Muscle layer of colon (tissue), 2 donors: Measurements from ENCODE around the gene EDN2.
A peak's percentile ranks its signal among the peaks of the same experiment; 100 is the strongest.

Experiments
- H3K27ac ChIP-seq: one replicate; pipeline ENCODE4 v1.7.0; 2013; ENCODE audit warnings: low read depth, mild to moderate bottlenecking, low read length, moderate library complexity
- H3K27me3 ChIP-seq, 2 donors: one replicate each; pipeline ENCODE4 v1.7.0; 2013; ENCODE audit warnings: low read length in 2 of 2, mild to moderate bottlenecking in 2 of 2; ENCODE audit not compliant: insufficient read depth in 2 of 2, control insufficient read depth in 1 of 2
- H3K36me3 ChIP-seq: one replicate; pipeline ENCODE4 v1.7.0; 2013; ENCODE audit warnings: mild to moderate bottlenecking, low read length; ENCODE audit not compliant: insufficient read depth
- H3K4me1 ChIP-seq: one replicate; pipeline ENCODE4 v1.7.0; 2013; ENCODE audit warnings: mild to moderate bottlenecking, low read length; ENCODE audit not compliant: insufficient read depth
- H3K4me3 ChIP-seq, 2 donors: one replicate each; pipeline ENCODE4 v1.7.0; 2013; ENCODE audit warnings: low read length in 2 of 2, low read depth in 1 of 2, mild to moderate bottlenecking in 1 of 2, moderate library complexity in 1 of 2
- H3K9ac ChIP-seq: one replicate; pipeline ENCODE4 v1.7.0; 2013; ENCODE audit warnings: low read length
- H3K9me3 ChIP-seq: one replicate; pipeline ENCODE4 v1.7.0; 2013; ENCODE audit warnings: mild to moderate bottlenecking, low read length
- donor health status: abdominal sarcoma.
- donor health status: Adenocarcinoma of cecum.

EDN2 gene

GRCh38 chr1:41486371-41487125 is 2.1 kb upstream of the EDN2 start:
- Histone ChIP-seq H3K4me3 (no peak overlapping the region), H3K27ac (no peak overlapping the region), H3K4me1 (peaks cover 60% of the 10 kb centered on the region), H3K9ac (no peak overlapping the region), H3K36me3 (no peaks in the 10 kb centered on the region), H3K9me3 (no peaks in the 10 kb centered on the region), H3K27me3 (no peaks in the 10 kb centered on the region)

GRCh38 chr1:41486053-41486370 is 1.5 kb upstream of the EDN2 start:
- no peaks in the 10 kb centered on the region for H3K27me3 ChIP-seq
- peaks cover 60% of the 10 kb centered on the region for H3K4me1 ChIP-seq
- no peaks in the 10 kb centered on the region for H3K9me3 ChIP-seq
- no peak overlapping the region for H3K27ac ChIP-seq
- no peaks in the 10 kb centered on the region for H3K36me3 ChIP-seq
- H3K4me3 ChIP-seq: no peak overlapping the region
- H3K9ac ChIP-seq: no peak overlapping the region

GRCh38 chr1:41485605-41486004 is 1.1 kb upstream of the EDN2 start:
- H3K4me1 ChIP-seq: peaks cover 60% of the 10 kb centered on the region
- H3K9ac ChIP-seq: no peak overlapping the region
- H3K36me3 ChIP-seq: no peaks in the 10 kb centered on the region
- no peak overlapping the region for H3K4me3 ChIP-seq
- no peak overlapping the region for H3K27ac ChIP-seq
- no peaks in the 10 kb centered on the region for H3K9me3 ChIP-seq
- no peaks in the 10 kb centered on the region for H3K27me3 ChIP-seq

- Histone ChIP-seq H3K36me3 (no peaks in the 10 kb centered on the region), H3K9ac (no peak overlapping the region), H3K9me3 (no peaks in the 10 kb centered on the region), H3K27me3 (no peaks in the 10 kb centered on the region), H3K4me1 (peaks cover 65% of the 10 kb centered on the region), H3K27ac (peak overlapping the region; percentile 60), H3K4me3 (no peak overlapping the region)
Observed at GRCh38 chr1:41483960-41484401, 502 bp downstream of the EDN2 start.

- Histone ChIP-seq H3K36me3 (no peaks in the 10 kb centered on the region), H3K27ac (peak overlapping the region; percentile 24), H3K4me3 (no peak overlapping the region), H3K4me1 (peaks cover 73% of the 10 kb centered on the region), H3K9me3 (no peaks in the 10 kb centered on the region), H3K27me3 (no peaks in the 10 kb centered on the region), H3K9ac (no peak overlapping the region)
Observed at GRCh38 chr1:41483001-41483850, 1.3 kb downstream of the EDN2 start.

GRCh38 chr1:41482001-41482765 is 2.3 kb downstream of the EDN2 start:
- Histone ChIP-seq H3K27ac (peak overlapping the region; percentile 24), H3K27me3 (no peaks in the 10 kb centered on the region), H3K9ac (no peak overlapping the region), H3K36me3 (no peaks in the 10 kb centered on the region), H3K4me1 (peaks cover 68% of the 10 kb centered on the region), H3K9me3 (no peaks in the 10 kb centered on the region), H3K4me3 (no peak overlapping the region)

- H3K4me3 ChIP-seq: no peak overlapping the region
- H3K4me1 ChIP-seq: peaks cover 58% of the 10 kb centered on the region
- no peaks in the 10 kb centered on the region for H3K27me3 ChIP-seq
- no peaks in the 10 kb centered on the region for H3K36me3 ChIP-seq
- H3K27ac ChIP-seq: no peak overlapping the region
- no peaks in the 10 kb centered on the region for H3K9me3 ChIP-seq
- no peak overlapping the region for H3K9ac ChIP-seq
Observed at GRCh38 chr1:41481109-41481775, 3.2 kb downstream of the EDN2 start.

GRCh38 chr1:41480204-41481108 is 4.0 kb downstream of the EDN2 start:
- H3K4me1 ChIP-seq: peaks cover 57% of the 10 kb centered on the region
- H3K4me3 ChIP-seq: no peak overlapping the region
- H3K9ac ChIP-seq: no peak overlapping the region
- peak overlapping the region; percentile 53 for H3K27ac ChIP-seq
- no peaks in the 10 kb centered on the region for H3K9me3 ChIP-seq
- no peaks in the 10 kb centered on the region for H3K27me3 ChIP-seq
- H3K36me3 ChIP-seq: no peaks in the 10 kb centered on the region

- Histone ChIP-seq H3K9ac (no peak overlapping the region), H3K4me1 (peaks cover 57% of the 10 kb centered on the region), H3K27me3 (no peaks in the 10 kb centered on the region), H3K27ac (peak overlapping the region; percentile 53), H3K4me3 (no peak overlapping the region), H3K9me3 (no peaks in the 10 kb centered on the region), H3K36me3 (no peaks in the 10 kb centered on the region)
Observed at GRCh38 chr1:41479808-41480160, 4.7 kb downstream of the EDN2 start.

- Histone ChIP-seq H3K27me3 (no peaks in the 10 kb centered on the region), H3K4me1 (peaks cover 57% of the 10 kb centered on the region), H3K9ac (no peak overlapping the region), H3K27ac (peak overlapping the region; percentile 53), H3K9me3 (no peaks in the 10 kb centered on the region), H3K4me3 (no peak overlapping the region), H3K36me3 (no peaks in the 10 kb centered on the region)
Observed at GRCh38 chr1:41479000-41479807, 5.3 kb downstream of the EDN2 start.
